GM20431 (cell line): ENCODE data around the gene PAPOLB.

Source experiments
- in situ Hi-C: fragments of 300-500 bp; cut with MseI, MboI; formaldehyde crosslinking; loops from one replicate; pipeline ENCODE4 v1.15.0; 2020; ENCODE audit warnings: low sequenced_read_pairs; ENCODE audit not compliant: unreplicated experiment

PAPOLB gene

DNA sequence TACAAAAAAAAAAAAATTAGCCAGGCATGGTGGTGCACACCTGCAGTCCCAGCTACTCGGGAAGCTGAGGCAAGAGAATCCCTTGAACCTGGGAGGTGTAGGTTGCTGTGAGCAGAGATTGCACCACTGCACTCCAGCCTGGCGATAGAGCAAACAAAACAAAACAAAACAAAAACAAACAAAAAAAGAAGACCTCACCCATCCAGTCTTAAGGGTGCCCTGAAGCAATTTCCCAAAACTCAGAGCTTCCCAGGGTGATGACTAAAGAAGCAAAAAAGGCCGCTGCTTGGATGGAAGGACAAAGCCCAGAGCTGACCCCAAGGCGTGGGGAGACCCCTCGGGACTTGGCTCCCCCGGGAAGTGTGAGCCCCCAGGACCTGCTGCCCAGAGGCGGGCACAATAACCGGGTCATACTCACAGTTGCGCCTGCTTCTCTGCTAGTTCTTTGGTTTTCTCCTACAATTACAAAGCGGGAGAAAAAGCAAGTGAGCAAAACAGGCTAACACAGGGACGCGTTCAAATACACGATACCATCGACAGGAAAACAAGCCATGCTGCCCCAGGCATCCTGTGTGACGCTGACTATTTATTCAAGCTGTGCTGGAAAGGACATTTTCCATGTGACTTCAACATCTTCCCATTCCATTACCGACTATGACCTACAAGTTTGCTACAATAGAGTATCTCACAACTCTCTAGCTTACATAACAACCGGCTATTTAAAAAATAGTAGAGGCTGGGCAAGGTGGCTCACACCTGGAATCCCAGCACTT, 29.9 kb downstream of the PAPOLB start:
- in situ Hi-C loops = loop anchor here (25.0 kb wide), 1 partner anchor 255 kb away; no protein-coding TSS in a partner anchor

DNA sequence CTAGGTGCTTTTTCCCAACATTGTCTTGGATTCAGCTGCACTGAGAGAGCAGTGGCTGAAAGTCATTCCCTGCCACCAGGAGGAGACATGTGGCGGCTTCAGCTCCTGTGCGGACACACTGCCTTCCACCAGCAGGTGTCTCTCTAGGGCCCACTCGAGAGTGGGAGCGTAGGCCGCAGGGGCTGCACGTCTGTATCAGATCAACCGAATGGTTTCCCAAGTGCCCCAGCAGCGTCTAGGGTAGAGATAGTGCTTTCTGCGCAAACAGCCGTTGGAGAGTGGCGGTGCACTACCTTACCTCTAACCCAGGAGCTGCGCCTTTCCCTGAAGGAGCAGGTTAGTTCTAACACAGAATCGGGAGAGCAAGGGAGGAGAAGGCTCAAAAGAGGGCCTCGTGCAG, 31.7 kb downstream of the PAPOLB start:
- in situ Hi-C loops = loop anchor here (25.0 kb wide), 1 partner anchor 257 kb away; no protein-coding TSS in a partner anchor

DNA sequence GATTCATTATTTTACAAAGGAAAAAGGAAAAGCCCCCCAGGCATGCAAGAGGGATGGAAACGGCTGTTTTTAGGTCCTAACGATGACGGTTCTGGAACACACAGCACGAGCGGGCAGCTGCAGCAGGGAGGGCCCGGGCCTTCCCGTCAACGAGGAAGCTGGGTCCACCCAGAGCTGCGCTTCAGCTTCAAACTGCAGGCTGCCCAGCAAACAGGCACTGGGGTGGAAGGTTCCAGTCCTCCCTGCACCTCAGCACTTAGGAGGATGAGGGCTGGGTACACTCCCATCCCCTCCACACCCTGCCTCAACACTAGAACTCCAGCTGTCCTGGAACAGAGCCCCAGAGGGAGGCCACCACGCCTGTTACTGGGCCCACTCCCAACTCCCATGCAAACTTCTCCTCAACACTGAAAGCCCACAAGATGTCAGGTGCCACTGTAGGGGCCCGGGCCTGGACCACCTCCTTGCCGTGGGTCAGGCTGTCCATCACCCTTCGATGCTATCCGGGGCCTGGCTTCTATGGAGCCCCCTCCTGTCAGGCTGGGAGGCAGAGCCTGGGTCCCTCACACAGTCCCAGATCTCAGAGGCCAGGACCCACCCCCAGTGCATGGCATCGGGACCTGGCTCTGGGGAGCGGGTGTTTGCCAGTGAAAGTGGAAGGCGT, 33.0 kb downstream of the PAPOLB start:
- in situ Hi-C loops = loop anchor here (25.0 kb wide), 1 partner anchor 258 kb away; no protein-coding TSS in a partner anchor

DNA sequence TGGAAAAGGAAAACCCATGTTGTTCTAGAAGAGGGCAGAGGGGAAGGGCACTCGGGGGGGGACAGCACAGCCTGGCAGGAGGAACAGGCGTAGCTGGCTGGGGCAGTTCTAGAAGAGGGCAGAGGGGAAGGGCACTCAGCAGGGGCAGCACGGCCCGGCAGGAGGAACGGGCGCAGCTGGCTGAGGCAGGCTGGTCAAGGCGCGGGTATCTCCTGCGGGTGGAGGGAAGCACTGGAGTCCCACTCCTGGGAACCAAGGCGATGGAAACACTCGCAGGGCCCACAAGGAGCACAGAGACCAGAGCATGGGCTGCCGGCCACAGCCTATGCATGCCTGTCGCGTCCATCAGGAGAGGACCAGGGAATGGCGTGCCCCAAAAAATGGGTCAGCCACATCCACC, 36.7 kb downstream of the PAPOLB start:
- in situ Hi-C loops = loop anchor here (25.0 kb wide), 1 partner anchor 262 kb away; no protein-coding TSS in a partner anchor

DNA sequence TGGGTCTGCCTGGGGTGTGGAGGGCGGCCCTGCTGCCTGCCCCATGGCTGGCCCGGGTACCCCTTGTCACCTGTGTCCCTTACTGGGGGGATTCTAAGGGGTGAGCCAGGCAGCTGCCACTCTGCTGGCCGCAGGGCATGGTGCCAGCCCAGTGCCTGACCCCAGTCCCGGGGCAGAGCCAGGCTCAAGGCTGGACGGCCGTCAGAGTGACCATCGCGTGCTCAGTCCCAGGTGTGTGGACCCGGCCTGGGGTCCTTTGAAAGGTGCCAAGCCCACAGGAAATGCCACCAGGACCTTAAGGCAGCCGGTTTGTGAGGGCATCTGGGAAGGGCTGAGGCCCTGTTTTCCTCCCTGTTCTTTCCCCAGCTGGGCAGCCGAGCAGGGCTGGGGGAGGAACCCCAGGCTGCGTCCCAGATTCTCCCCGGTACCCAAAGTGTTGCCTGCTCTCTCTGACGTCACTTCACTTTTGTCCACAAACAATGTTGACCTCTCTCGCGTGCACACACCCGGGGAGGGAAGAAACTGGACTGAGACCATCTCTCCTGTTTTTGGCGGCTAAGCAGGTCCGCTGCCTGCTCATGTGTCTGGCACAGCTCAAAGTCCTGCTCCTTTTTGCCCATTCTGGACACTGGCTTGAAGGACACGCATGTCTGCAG, 37.6 kb downstream of the PAPOLB start:
- in situ Hi-C loops = no loop called here

DNA sequence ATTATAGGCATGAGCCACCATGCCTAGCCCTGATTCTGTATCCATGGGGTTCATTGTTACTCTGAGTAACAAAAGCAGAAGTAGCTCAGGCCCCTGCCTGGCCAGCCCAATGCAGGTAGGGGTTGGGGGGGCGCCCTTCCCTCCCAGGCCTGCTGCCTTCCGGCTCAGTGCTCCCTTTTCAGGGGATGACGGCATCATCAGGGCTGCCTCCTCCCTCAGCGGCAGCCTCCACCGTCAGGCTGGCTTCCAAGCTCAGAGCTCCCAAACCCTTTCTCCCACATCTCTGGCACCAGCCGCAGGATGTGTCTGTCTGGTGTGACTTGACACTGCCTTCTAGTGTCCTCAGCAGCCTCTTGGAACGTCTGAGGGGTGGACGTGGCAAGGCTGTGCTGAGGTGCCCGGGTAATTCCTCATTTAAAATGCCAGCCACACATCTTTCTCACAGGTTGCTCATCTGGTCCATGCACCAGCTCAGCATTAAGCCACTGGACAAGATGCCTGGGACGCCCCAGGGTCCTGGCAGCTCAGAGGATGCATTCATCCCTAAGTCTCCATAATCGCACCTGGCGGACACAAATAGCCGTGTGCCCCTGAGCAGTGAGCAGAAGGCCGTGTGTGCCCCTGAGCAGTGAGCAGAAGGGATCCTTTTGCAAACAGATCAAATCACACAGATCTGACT, 38.2 kb downstream of the PAPOLB start:
- in situ Hi-C loops = no loop called here

DNA sequence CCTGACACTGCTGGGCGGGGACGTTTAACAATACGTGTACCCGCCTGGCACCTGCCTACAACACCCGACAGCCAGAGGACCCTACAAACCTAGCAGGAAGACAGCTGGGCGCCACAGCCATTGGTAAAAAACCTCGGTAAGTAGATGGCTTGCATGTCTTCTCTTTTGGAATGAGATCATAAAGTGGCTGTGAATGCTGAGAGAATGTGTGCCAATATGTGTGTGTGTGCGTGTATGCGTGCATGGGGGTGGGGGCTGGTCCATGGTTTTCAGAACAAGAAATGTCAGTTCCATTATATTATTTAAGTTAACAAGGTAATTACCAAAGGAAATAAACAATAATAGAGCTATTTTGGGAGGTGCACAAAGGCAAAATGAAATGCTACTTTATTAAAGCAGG, 39.2 kb downstream of the PAPOLB start:
- in situ Hi-C loops = no loop called here

DNA sequence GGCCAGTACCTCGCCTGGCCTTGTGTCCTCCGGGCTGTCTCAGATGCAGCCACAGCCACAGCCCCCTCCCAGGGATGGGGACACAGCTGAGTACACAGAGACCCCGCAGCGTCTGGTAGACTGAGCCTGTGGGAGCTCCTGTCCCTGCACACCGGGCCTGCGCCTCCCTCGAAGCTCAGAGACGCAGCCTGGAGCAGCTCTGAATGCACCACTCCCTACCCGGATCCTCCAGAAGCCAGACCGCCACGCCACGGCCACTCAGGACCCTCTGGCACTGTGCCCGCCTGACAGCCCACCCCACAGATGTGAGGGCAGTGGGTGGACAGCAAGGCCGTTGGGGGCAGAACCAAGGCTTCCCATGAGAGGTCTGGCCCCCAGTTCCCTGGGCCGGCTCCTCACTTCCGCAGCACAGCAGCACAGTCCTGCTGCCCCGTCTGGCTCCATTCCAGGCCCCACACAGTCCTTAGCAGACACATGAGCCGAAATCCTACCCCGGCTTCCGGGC, 40.8 kb downstream of the PAPOLB start:
- in situ Hi-C loops = no loop called here

DNA sequence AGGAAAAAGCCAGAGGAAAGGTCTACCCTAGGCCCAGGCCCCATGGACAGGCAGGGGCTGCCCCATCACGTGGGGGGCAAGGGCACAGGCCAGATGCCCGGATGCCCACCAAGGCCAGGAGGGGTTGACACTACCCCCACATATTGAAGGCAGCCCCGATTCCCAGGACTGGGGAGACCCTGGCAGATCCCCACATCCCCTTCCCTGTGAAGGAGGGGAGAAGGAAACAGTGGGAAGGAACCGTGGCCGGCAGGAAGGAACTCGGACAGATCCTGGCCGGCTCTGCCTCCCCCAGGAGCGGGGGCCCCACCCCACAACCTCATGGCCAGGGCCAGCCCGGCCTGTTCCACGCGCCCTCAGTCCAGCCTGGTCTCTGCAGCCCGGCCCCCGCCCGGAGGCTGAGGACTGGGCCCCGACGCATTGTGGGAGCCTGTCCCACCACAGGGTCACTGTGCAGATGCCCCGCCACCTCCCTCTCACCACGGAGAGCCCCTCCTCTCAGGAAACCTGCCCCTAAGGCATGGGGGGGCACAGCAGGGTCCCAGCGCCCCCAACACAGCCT, 41.3 kb downstream of the PAPOLB start:
- in situ Hi-C loops = no loop called here

DNA sequence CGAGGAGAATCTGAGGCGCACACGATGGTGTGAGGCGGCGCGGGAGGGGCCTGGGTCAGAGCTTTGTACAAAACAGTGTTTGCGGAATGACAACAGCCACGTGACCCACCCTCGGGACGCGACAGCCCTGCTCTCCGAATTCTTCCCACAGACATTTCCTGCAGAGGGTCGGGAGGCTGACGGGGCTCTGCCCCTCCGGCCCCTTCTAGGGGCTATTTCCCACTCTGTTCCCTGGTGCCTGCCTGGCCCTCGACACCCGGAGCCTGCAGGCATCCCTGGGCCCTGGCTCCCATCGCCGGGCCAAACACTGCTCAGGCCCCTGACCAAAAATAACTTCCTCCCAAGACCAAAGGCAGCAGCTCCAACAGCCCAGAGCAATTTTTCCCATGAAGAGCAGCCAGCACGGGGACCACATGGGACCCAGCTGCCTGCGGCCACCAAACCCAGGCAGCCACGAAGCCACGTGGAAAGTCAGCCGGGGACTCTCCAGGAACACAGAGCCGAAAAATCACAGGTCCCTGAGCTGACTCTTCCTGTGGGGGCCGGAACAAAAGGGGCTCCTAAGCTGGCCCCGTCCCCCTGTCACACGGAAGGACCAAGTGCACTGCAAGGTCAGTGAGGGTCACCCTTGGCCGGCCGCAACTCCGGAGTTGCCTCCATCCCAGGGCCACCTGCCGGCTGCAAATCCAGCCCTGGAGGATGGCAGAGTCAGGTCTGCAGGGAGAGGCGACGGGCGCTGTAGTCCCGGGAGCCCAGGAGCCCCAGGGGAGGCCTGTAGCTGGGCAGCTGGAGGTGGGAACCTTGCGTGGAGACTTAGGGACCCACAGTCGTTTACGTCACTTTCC, 42.0 kb downstream of the PAPOLB start:
- in situ Hi-C loops = no loop called here

DNA sequence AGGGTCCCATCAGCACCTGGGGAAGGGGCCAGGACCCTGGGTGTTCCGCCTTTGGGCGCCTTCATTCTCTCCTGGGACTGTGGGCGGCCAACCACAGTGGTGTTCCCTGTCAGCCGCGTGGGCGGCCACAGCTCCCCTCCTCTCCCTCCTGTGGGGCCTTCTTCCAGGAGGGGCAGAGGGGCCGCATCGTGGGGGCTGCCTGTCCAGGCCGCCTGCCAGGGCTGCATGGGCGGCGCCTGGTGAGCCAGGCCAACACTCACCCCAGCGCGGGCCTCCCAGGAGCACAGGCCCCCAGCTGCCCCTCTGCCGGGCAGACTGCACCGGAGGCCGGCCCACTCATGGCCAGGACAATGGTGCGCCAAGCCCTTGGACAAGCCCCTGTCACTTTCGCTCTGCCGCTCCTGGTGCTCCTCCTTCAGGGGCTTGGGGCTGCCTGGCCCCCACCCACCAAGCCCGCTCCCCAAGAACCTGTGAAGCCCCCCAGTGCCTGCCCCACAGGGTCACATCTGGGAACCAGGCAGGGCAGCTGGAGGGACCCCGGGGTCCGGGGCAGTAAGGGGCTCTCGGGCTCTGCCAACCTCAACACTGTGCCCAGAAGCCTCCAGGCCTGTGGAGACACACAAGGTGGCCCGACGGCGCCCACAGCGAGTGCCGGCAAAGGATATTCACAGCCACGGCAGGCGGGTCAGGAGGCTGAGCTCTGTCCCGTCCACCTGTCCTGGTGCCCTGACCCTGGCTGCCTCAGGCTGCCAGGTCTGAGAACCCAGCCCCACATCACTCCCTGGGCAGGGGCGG, 43.6 kb downstream of the PAPOLB start:
- in situ Hi-C loops = no loop called here

DNA sequence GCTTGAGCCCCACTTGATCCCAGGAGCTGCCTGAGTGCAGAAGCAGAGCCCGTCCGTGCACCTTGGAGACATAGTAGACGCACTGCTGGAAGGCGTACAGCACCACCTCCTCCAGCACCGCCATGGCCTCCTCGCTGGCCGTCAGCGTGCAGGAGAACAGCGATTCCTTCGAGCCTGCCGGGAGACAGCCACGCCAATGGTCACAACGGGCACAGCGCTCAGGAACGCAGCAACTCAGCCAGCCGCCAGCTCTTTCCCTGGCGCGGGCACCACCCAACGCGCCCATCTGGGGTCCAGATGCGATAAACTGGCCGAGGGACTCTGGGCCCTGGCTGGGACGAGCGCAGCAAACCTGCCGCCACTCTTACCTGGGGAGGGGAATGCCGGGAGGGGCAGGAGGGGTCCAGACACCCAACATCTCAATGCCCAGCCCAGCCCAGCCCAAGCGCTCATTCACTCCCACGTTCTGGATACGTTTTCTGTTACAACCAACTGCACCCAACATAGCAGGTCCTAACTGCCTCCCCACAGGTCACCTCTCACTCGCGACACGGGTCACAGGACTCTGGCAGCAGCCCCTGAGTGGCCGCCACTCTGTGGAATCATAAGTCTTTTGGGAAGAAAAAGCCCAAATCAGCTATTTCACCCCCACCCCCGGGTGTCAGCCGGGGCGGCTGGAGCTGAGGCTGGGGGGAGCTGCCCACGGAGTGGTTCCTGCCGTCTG, 44.5 kb downstream of the PAPOLB start:
- in situ Hi-C loops = no loop called here

DNA sequence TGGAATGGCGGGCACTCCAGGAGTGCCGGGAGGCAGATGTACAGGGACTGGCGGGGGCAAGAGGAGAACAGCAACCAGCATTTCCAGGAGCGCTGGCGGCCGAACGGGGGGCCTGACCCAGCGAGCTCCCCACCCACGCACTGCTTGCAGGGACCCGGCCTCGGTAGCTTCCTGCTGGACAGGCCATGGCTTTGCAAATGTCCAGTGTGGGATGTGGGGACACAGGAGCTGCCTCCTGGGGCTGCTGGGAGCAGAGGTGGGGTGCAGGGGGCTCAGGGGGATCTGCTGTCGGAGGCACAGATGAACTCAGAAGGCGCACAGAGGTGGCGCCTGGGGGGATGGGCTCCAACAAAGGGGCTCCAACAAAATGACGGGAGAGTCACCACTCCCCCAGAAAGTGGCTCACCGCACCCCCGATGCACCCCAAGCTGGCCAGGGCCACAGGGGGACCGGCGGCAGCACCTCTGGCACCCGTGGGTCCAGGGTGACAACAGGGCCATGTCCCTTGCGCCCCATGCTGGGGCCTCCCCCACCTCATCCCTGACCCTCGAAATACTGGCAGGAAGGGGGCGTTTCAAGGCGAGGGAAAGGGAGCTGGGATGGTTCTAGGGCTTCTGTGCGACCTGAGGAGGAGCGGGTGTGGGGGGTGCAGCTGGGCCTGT, 45.3 kb downstream of the PAPOLB start:
- in situ Hi-C loops = no loop called here

DNA sequence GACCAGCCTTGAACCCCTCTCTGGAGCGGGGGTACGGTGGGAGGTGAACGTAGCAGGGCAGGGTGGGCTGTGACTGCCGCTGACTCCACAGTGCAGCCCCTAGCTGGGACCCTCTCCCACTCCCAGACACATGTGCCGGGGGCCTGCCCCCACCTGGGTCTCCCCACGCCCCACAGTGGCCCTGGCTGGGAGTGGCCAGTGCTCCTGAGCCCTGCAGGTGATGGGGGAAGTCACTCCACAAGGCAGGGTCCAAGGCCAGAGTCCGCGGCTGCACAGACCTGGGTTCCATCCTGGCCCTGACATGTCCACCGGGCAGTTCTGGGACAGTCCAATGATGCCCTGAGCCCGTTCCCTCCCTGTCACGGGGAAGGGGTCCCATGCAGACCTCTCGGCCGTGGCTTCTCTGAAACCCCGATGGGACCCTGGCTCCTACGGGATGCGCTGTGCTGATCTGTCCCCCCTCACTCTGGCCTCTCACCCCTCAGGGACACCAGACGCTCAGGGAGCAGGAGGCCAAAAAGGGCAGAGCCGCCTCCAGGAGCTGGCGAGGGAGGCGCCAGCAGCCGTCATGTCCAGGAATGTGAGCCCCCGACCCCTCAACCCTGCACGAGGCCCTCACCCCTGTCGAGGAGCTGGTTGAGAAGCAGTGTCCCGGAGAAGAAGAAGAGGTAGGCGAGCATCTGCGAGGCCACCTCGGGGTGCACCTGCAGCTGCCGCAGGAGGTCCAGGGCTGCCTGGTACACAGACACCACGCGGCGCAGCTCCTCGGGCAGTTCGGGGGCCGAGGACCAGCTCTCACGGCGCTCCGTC, 46.0 kb downstream of the PAPOLB start:
- in situ Hi-C loops = no loop called here

DNA sequence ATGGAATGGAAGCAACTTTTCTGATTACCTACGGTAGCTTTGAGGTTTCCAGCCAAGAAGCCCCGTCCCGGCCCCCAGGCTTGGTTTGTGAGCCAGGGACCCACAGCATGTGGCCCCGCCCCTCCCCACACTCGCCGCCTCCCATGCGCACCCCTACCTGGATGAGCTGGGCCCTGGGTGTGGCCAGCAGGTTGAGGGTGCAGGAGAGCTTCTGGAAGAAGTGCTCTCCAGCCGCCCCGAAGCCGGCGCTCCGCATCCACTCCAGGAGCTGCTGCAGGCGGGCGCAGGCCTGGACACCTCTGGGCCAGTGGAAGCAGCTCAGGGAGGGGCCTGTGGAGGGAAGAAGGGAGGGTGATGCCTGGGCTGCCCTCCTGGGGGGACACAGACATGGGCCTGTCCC, 46.7 kb downstream of the PAPOLB start:
- in situ Hi-C loops = no loop called here

DNA sequence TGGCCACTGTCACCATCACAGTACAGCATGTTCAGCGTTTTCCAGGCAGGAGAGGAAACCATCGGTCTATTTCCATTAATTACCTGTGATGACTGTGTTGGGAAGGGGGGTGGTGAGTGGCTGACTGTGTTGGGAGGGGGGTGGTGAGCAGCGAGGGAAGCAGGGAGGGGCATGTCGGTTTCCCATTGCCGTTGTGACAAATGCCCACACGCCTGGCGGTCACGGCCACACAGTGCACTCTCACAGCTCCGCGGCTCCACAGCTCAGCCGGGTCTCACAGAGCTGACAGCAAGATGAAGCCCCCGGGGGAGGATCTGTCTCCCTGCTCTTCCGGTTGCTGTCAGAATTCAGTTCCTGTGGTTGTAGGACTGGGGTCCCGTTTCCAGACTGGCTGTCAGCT, 47.4 kb downstream of the PAPOLB start:
- in situ Hi-C loops = no loop called here
